H9 (cell line): ENCODE measurements around the gene RPS16. TPM values are rescaled to one million over a fixed set of nuclear protein-coding genes. Genes with fewer than 3 reads are reported as not detected.

Source experiments
- DNase-seq: peaks from one replicate; pipeline ENCODE4 v3.0.0-alpha.2; 2017
- H2AFZ ChIP-seq: one replicate; pipeline ENCODE4 v1.6.1; 2013; ENCODE audit warnings: mild to moderate bottlenecking, low read length, control low read depth, moderate library complexity
- H2AK5ac ChIP-seq: 2 replicates; pipeline ENCODE4 v1.6.1; 2013; ENCODE audit warnings: low read length, control low read depth, mixed read lengths; ENCODE audit not compliant: insufficient read length
- H2BK120ac ChIP-seq: one replicate; pipeline ENCODE4 v1.6.1; 2013; ENCODE audit warnings: low read depth, mild to moderate bottlenecking, low read length, control low read depth, inconsistent platforms; ENCODE audit not compliant: poor library complexity, severe bottlenecking
- H2BK12ac ChIP-seq: 2 replicates; pipeline ENCODE4 v1.6.1; 2013; ENCODE audit warnings: low read length, control low read depth, mixed read lengths, low read depth; ENCODE audit not compliant: insufficient read length
- H2BK15ac ChIP-seq: 2 replicates; pipeline ENCODE4 v1.6.1; 2013; ENCODE audit warnings: low read depth, low read length, control low read depth
- H2BK20ac ChIP-seq: one replicate; pipeline ENCODE4 v1.6.1; 2013; ENCODE audit warnings: low read depth, mild to moderate bottlenecking, low read length, control low read depth, inconsistent platforms; ENCODE audit not compliant: poor library complexity, severe bottlenecking
- H2BK5ac ChIP-seq: 2 replicates; pipeline ENCODE4 v1.6.1; 2013; ENCODE audit warnings: low read length, control low read depth, mixed read lengths; ENCODE audit not compliant: insufficient read length
- H3K14ac ChIP-seq: 2 replicates; pipeline ENCODE4 v1.6.1; 2013; ENCODE audit warnings: low read length, control low read depth; ENCODE audit not compliant: insufficient read depth
- H3K18ac ChIP-seq: 2 replicates; pipeline ENCODE4 v1.6.1; 2013; ENCODE audit warnings: low read depth, mild to moderate bottlenecking, mixed read lengths, low read length, control low read depth; ENCODE audit not compliant: insufficient read length
- H3K23ac ChIP-seq: 2 replicates; pipeline ENCODE4 v1.6.1; 2013; ENCODE audit warnings: low read length, control low read depth, mixed read lengths, low read depth; ENCODE audit not compliant: insufficient read length
- H3K23me2 ChIP-seq: 2 replicates; pipeline ENCODE4 v1.6.1; 2013; ENCODE audit warnings: low read depth, mild to moderate bottlenecking, mixed read lengths, low read length, control low read depth; ENCODE audit not compliant: insufficient read length, poor library complexity, severe bottlenecking
- H3K27ac ChIP-seq: 2 replicates; pipeline ENCODE4 v1.5.1; 2013; ENCODE audit warnings: low read length, control low read depth, mixed read lengths, low read depth; ENCODE audit not compliant: insufficient read length
- H3K27me3 ChIP-seq: 2 replicates; pipeline ENCODE4 v1.6.1; 2013; ENCODE audit warnings: low read length, control low read depth, inconsistent platforms; ENCODE audit not compliant: insufficient read depth
- H3K4ac ChIP-seq: 2 replicates; pipeline ENCODE4 v1.6.1; 2013; ENCODE audit warnings: low read depth, mild to moderate bottlenecking, control low read depth, inconsistent platforms, low read length, moderate library complexity
- H3K4me1 ChIP-seq: 2 replicates; pipeline ENCODE4 v1.6.1; 2013; ENCODE audit warnings: low read length, control low read depth, inconsistent platforms; ENCODE audit not compliant: insufficient read depth
- H3K4me2 ChIP-seq: 2 replicates; pipeline ENCODE4 v1.6.1; 2013; ENCODE audit warnings: low read length, control low read depth, mixed read lengths; ENCODE audit not compliant: insufficient read length, insufficient read depth
- H3K56ac ChIP-seq: 2 replicates; pipeline ENCODE4 v1.6.1; 2013; ENCODE audit warnings: low read depth, mild to moderate bottlenecking, mixed read lengths, low read length, control low read depth; ENCODE audit not compliant: insufficient read length
- H3K79me1 ChIP-seq: 2 replicates; pipeline ENCODE4 v1.6.1; 2013; ENCODE audit warnings: low read depth, mild to moderate bottlenecking, moderate library complexity, low read length, control low read depth, inconsistent platforms; ENCODE audit not compliant: insufficient read depth, poor library complexity, severe bottlenecking
- H3K79me2 ChIP-seq: 2 replicates; pipeline ENCODE4 v1.6.1; 2013; ENCODE audit warnings: low read length, control low read depth, inconsistent platforms; ENCODE audit not compliant: insufficient read depth
- H3K9ac ChIP-seq: 2 replicates; pipeline ENCODE4 v1.6.1; 2013; ENCODE audit warnings: low read length, control low read depth, mixed read lengths; ENCODE audit not compliant: insufficient read length; ENCODE audit errors: extremely low read depth
- H3K9me3 ChIP-seq: one replicate; pipeline ENCODE4 v1.6.1; 2013; ENCODE audit warnings: low read depth, low read length, inconsistent platforms; ENCODE audit not compliant: control insufficient read depth
- H3T11ph ChIP-seq: one replicate; pipeline ENCODE4 v1.6.1; 2013; ENCODE audit warnings: mild to moderate bottlenecking, low read length, control low read depth, inconsistent platforms
- H4K20me1 ChIP-seq: one replicate; pipeline ENCODE4 v1.6.1; 2013; ENCODE audit not compliant: control insufficient read depth, insufficient read length, insufficient read depth
- H4K5ac ChIP-seq: 2 replicates; pipeline ENCODE4 v1.6.1; 2013; ENCODE audit warnings: low read depth, mild to moderate bottlenecking, mixed read lengths, low read length, control low read depth; ENCODE audit not compliant: insufficient read length
- H4K8ac ChIP-seq: replicated peaks from 2 replicates; pipeline ENCODE4 v1.6.1; 2013; ENCODE audit warnings: low read length, control low read depth, mixed read lengths, low read depth; ENCODE audit not compliant: insufficient read length
- H4K91ac ChIP-seq: 2 replicates; pipeline ENCODE4 v1.6.1; 2013; ENCODE audit warnings: low read depth, mild to moderate bottlenecking, moderate library complexity, mixed read lengths, low read length, control low read depth; ENCODE audit not compliant: insufficient read length
- H3K27ac Mint-ChIP-seq, 3 experiments: 2 replicates in 2 of 3; 3 replicates in 1 of 3; pipeline ENCODE4 v1.8.0; 2020 to 2021; ENCODE audit warnings: mixed read lengths in 3 of 3, mild to moderate bottlenecking in 1 of 3, moderate library complexity in 1 of 3
- H3K27me3 Mint-ChIP-seq: 2 replicates; pipeline ENCODE4 v1.8.0; 2021; ENCODE audit warnings: low read depth, mild to moderate bottlenecking, moderate library complexity, mixed read lengths
- H3K36me3 Mint-ChIP-seq, 3 experiments: 2 replicates in 2 of 3; 3 replicates in 1 of 3; pipeline ENCODE4 v1.8.0; 2020 to 2021; ENCODE audit warnings: low read depth in 3 of 3, mixed read lengths in 3 of 3; ENCODE audit not compliant: insufficient read depth in 1 of 3
- H3K4me1 Mint-ChIP-seq, 2 experiments: 2 replicates each; pipeline ENCODE4 v1.8.0; 2020; ENCODE audit warnings: mixed read lengths in 2 of 2
- H3K4me3 Mint-ChIP-seq, 2 experiments: 2 replicates in 1 of 2; 3 replicates in 1 of 2; pipeline ENCODE4 v1.8.0; 2020 to 2021; ENCODE audit warnings: mild to moderate bottlenecking in 2 of 2, mixed read lengths in 2 of 2, moderate library complexity in 1 of 2
- H3K9me3 Mint-ChIP-seq, 2 experiments: 2 replicates in 1 of 2; 3 replicates in 1 of 2; pipeline ENCODE4 v1.8.0; 2020; ENCODE audit warnings: mild to moderate bottlenecking in 2 of 2, mixed read lengths in 2 of 2, moderate library complexity in 1 of 2
- CTCF ChIP-seq: fragments of 200-600 bp; sonication (generic); conservative IDR thresholded peaks from 3 replicates; pipeline ENCODE4 v1.8.0; 2021; ENCODE audit warnings: antibody characterized with exemption, mild to moderate bottlenecking
- WGBS: extraction: QIAGEN DNeasy Blood & Tissue Kit; methylation state at CpG from one replicate; pipeline ENCODE4 v1.1.7; 2013; ENCODE audit warnings: missing lambda C conversion rate, low lambda C conversion rate, mixed read lengths; ENCODE audit not compliant: insufficient read length; ENCODE audit errors: extremely low coverage; 5-methylcytosine and 5-hydroxymethylcytosine counted together
- total RNA-seq: library from RNA; stranded (reverse); gene quantifications from 2 replicates; pipeline ENCODE4 v1.2.1, GENCODE V29; 2021

The RPS16 gene
- total RNA-seq, 1 experiment from 2014 or later, result 2,711 TPM

- no peak overlapping the region for H3K23ac ChIP-seq
- no CpG with 5 or more reads among the region's 9 CpGs for WGBS
These were observed 2.7 kb upstream of the RPS16 start for GRCh38 chr19:39438270-39438934.

More at GRCh38 chr19:39438270-39438934, 2.7 kb upstream of the RPS16 start:
- no peak overlapping the region for H2BK120ac ChIP-seq
- no peak for TF ChIP-seq CTCF
- no peak overlapping the region for H3K9ac ChIP-seq
- Mint-ChIP-seq H3K36me3 (peaks cover 22 to 27% (median 24%) of the 10 kb centered on the region in 3 experiments), H3K27ac (no peak overlapping the region), H3K4me3 (no peak overlapping the region), H3K4me1 (peaks cover 21 to 37% of the 10 kb centered on the region in 2 experiments), H3K9me3 (peaks cover 0 to 7% of the 10 kb centered on the region in 2 experiments; a peak in 2 of 5 replicates), H3K27me3 (peaks cover 9% of the 10 kb centered on the region)
- H4K5ac ChIP-seq, result no peak overlapping the region
- no peak overlapping the region for H2BK12ac ChIP-seq
- H3K56ac ChIP-seq, result no peak overlapping the region
- no peaks in the 10 kb centered on the region for H3K4me1 ChIP-seq
- H2BK20ac ChIP-seq, result no peak overlapping the region
- peaks cover 9% of the 10 kb centered on the region for H3K79me1 ChIP-seq
- no peak overlapping the region for H4K91ac ChIP-seq
- no peak overlapping the region for H3K14ac ChIP-seq
- H4K8ac ChIP-seq, result no peak overlapping the region
- peaks cover 6% of the 10 kb centered on the region; the same call in 1 of the 2 replicates for H3K79me2 ChIP-seq
- no peak overlapping the region for H2BK5ac ChIP-seq
- H3K23me2 ChIP-seq, result peaks cover 10% of the 10 kb centered on the region
- no peak overlapping the region for H3K4me2 ChIP-seq
- no peak overlapping the region for H3K27ac ChIP-seq
- H2BK15ac ChIP-seq, result no peak overlapping the region
- H2AK5ac ChIP-seq, result no peak overlapping the region
- no peak overlapping the region for H3T11ph ChIP-seq
- no peaks in the 10 kb centered on the region for H3K9me3 ChIP-seq
- no peak overlapping the region for H3K18ac ChIP-seq
- H3K27me3 ChIP-seq, result no peaks in the 10 kb centered on the region
- no peaks in the 10 kb centered on the region for H4K20me1 ChIP-seq
- no peak for DNase-seq
- H2AFZ ChIP-seq, result no peak overlapping the region
- no peak overlapping the region for H3K4ac ChIP-seq
